ENCODE data around the gene HSPB9. TPM values are rescaled to one million over a fixed set of nuclear protein-coding genes. Genes with fewer than 3 reads are reported as not detected.
"Not testable (repeated sequence)": the region's sequence is repeated elsewhere in the genome, so short reads cannot be mapped to it uniquely, and the experiment has no call there.

Gene HSPB9
- total RNA-seq, 1 donor from 2014 or later = not detected

DNA sequence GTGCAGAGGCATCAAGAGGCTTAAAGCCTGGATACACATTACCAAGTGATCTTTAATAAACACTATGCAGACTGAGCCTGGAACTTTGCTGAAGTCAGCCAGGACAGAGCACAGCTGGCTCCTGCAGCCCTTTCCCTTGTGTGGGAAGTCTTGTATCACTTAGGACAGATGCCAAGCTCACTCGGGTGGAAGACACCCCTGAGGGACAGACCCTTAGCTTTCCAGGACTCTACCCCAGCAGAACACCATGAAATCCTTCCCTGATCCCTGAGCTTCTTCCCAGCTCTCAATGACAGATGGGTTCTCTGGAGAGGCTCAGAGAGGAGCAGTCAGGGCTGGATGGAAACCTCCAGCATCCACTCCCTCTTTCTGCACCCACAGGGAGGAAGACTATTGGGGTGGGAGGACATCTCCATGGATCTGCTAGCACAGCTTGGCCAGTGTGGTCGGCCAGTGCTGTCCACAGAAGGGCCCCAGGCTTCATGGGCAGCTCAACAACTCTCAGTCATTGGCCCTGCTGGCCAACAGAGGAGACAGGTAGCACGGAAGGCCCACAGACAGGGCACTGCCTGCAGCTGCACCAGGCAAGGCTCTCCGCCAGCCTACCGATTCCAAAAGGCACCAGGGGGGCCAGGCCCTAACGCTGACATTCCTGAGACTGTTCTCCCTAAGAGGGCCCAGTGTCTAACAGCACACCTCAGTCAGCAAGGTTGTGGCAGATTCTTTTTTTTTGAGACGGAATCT is 16.3 kb downstream of the HSPB9 start:
- Mint-ChIP-seq H3K9me3 (ENCODE audit: unreplicated experiment) (no peaks in the 10 kb centered on the region), H3K36me3 (ENCODE audit: unreplicated experiment) (peaks cover 12% of the 10 kb centered on the region), H3K4me1 (ENCODE audit: unreplicated experiment) (peaks cover 25% of the 10 kb centered on the region), H3K27ac (ENCODE audit: unreplicated experiment) (no peak overlapping the region), H3K27me3 (ENCODE audit: unreplicated experiment) (no peaks in the 10 kb centered on the region), H3K4me3 (ENCODE audit: unreplicated experiment) (no peak overlapping the region)
- TF ChIP-seq, protein P1, sequence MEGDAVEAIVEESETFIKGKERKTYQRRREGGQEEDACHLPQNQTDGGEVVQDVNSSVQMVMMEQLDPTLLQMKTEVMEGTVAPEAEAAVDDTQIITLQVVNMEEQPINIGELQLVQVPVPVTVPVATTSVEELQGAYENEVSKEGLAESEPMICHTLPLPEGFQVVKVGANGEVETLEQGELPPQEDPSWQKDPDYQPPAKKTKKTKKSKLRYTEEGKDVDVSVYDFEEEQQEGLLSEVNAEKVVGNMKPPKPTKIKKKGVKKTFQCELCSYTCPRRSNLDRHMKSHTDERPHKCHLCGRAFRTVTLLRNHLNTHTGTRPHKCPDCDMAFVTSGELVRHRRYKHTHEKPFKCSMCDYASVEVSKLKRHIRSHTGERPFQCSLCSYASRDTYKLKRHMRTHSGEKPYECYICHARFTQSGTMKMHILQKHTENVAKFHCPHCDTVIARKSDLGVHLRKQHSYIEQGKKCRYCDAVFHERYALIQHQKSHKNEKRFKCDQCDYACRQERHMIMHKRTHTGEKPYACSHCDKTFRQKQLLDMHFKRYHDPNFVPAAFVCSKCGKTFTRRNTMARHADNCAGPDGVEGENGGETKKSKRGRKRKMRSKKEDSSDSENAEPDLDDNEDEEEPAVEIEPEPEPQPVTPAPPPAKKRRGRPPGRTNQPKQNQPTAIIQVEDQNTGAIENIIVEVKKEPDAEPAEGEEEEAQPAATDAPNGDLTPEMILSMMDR (IDR thresholded peaks at IDR 0.05) = no peak
- no peak for DNase-seq (ENCODE audit: extremely low spot score, unreplicated experiment)

DNA sequence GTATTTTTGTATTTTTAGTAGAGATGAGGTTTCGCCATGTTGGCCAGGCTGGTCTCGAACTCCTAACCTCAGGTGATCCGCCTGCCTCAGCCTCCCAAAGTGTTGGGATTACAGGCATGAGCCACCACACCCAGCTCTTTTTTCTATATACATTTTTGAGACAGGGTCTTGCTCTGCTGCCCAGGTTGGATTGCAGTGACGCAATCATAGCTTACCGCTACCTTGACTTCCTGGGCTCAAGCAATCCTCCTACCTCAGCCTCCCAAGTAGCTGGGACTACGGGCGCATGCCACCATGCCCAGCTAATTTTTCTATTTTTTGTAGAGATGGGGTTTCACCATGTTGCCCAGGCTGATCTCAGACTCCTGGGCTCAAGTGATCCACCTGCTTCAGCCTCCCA is 18.1 kb downstream of the HSPB9 start:
- not testable (repeated sequence) for H3K4me3 Mint-ChIP-seq (ENCODE audit: unreplicated experiment); H3K27ac Mint-ChIP-seq (ENCODE audit: unreplicated experiment); DNase-seq (ENCODE audit: extremely low spot score, unreplicated experiment); H3K9me3 Mint-ChIP-seq (ENCODE audit: unreplicated experiment); H3K27me3 Mint-ChIP-seq (ENCODE audit: unreplicated experiment)
- Mint-ChIP-seq H3K36me3 (ENCODE audit: unreplicated experiment) (peaks cover 15% of the 10 kb centered on the region), H3K4me1 (ENCODE audit: unreplicated experiment) (peaks cover 20% of the 10 kb centered on the region)

DNA sequence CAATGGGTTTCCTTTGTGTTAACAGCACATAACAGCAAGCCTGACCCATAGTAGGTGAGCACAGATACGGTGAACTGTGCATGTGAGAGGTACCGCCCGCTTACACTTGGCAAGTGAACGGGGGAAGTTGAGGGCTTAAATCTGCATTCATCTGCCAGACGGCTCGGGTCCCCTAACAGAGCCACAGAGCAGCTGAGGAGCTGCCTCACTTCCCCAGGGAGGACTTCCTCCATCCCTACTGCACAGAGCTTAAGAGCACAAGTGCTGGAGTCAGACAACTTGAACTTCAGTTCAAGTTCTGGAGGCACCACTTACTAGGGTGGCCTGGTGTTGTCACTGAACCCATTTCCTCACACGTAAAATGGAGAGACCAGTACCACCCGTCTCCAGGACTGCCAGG is 18.8 kb downstream of the HSPB9 start:
- no peak overlapping the region for H3K4me3 Mint-ChIP-seq (ENCODE audit: unreplicated experiment)
- H3K27ac Mint-ChIP-seq (ENCODE audit: unreplicated experiment) = no peak overlapping the region

DNA sequence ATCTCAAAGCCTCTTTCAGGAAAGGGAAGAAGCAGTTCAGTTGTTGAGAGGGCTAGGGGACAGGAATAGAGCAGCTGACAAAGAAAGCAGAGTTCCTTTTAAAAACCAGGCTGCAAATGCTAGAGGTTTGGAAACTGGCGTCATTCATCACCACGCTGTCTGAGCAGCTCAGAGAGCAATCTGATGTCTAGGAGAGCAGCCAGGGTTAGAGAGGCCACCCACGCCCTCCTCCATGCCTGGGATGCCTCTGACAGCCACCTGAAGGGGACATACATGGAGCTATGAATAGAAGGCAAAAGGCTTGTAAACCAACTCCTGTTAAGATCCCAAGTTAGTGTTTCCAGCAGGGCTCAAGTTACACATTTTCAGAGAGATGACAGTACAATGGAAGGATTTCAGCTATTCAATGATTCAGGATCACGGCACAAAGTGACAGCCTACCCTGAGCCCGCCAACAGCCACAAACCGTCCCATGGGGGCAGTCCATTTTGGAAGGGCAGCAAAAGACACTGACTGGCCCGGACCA is 19.8 kb downstream of the HSPB9 start:
- Mint-ChIP-seq H3K9me3 (ENCODE audit: unreplicated experiment) (no peaks in the 10 kb centered on the region), H3K27me3 (ENCODE audit: unreplicated experiment) (no peaks in the 10 kb centered on the region), H3K4me3 (ENCODE audit: unreplicated experiment) (no peak overlapping the region), H3K4me1 (ENCODE audit: unreplicated experiment) (peaks cover 11% of the 10 kb centered on the region), H3K36me3 (ENCODE audit: unreplicated experiment) (peaks cover 15% of the 10 kb centered on the region), H3K27ac (ENCODE audit: unreplicated experiment) (peak overlapping the region; percentile 15)
- no peak for DNase-seq (ENCODE audit: extremely low spot score, unreplicated experiment)
- TF ChIP-seq, protein P1 (IDR thresholded peaks at IDR 0.05) = no peak

More for the DNA sequence above, 18.8 kb downstream of the HSPB9 start:
- TF ChIP-seq, protein P1 (IDR thresholded peaks at IDR 0.05) = no peak
- no peak for DNase-seq (ENCODE audit: extremely low spot score, unreplicated experiment)
- Mint-ChIP-seq H3K9me3 (ENCODE audit: unreplicated experiment) (no peaks in the 10 kb centered on the region), H3K4me1 (ENCODE audit: unreplicated experiment) (peaks cover 13% of the 10 kb centered on the region), H3K27me3 (ENCODE audit: unreplicated experiment) (no peaks in the 10 kb centered on the region), H3K36me3 (ENCODE audit: unreplicated experiment) (peaks cover 15% of the 10 kb centered on the region)

DNA sequence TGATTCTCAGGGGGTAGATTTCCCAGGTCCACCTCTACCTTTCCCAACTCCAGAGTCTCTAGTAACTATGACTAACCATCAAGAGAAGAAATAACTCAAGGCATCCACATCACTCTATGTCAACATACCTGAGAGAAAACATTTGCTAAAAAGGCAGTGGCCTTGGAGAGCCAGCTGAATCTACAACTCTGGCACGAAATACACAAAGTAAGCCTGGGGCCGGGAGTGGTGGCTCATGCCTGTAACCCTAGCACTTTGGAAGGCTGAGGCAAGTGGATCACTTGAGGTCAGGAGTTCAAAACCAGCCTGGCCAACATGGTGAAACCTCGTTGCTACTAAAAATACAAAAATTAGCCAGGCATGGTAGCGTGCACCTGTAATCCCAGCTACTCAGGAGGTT is 20.5 kb downstream of the HSPB9 start:
- not testable (repeated sequence) for DNase-seq (ENCODE audit: extremely low spot score, unreplicated experiment); H3K4me3 Mint-ChIP-seq (ENCODE audit: unreplicated experiment); H3K27ac Mint-ChIP-seq (ENCODE audit: unreplicated experiment); H3K9me3 Mint-ChIP-seq (ENCODE audit: unreplicated experiment); H3K27me3 Mint-ChIP-seq (ENCODE audit: unreplicated experiment)
- peaks cover 16% of the 10 kb centered on the region for H3K36me3 Mint-ChIP-seq (ENCODE audit: unreplicated experiment)
- peaks cover 11% of the 10 kb centered on the region for H3K4me1 Mint-ChIP-seq (ENCODE audit: unreplicated experiment)

- Mint-ChIP-seq H3K27ac (ENCODE audit: unreplicated experiment) (no peak overlapping the region), H3K4me1 (ENCODE audit: unreplicated experiment) (peaks cover 16% of the 10 kb centered on the region), H3K36me3 (ENCODE audit: unreplicated experiment) (peaks cover 14% of the 10 kb centered on the region), H3K4me3 (ENCODE audit: unreplicated experiment) (no peak overlapping the region), H3K9me3 (ENCODE audit: unreplicated experiment) (no peaks in the 10 kb centered on the region), H3K27me3 (ENCODE audit: unreplicated experiment) (no peaks in the 10 kb centered on the region)
- TF ChIP-seq, protein P1 (IDR thresholded peaks at IDR 0.05) = no peak
- DNase-seq (ENCODE audit: extremely low spot score, unreplicated experiment) = no peak
Measured at GRCh38 chr17:42146911-42147607, 24.5 kb downstream of the HSPB9 start.
